Right lobe of liver (tissue), 4 donors: Measurements from ENCODE around the gene UBE2G2.

Source experiments
- POLR2A ChIP-seq: fragments of 450-650 bp; IDR thresholded peaks from one replicate; pipeline ENCODE4 v1.6.1; 2017; ENCODE audit warnings: antibody characterized with exemption, mild to moderate bottlenecking
- TF ChIP-seq, protein P1 (sequence below), 4 donors: fragments of 200-600 bp in 3 of 4; fragments of 450-650 bp in 1 of 4; IDR thresholded peaks; one replicate each; pipeline versions ENCODE4 v1.5.1 to v1.8.0; 2016 to 2022; ENCODE audit warnings: antibody characterized with exemption in 4 of 4, mild to moderate bottlenecking in 2 of 4
- donor health status: DM: no; HTN: no; CAD: no.
- donor health status: DM: no; HTN: no; CAD: no.
- donor health status: DM: no; HTN: yes; CAD: no.

DNA sequence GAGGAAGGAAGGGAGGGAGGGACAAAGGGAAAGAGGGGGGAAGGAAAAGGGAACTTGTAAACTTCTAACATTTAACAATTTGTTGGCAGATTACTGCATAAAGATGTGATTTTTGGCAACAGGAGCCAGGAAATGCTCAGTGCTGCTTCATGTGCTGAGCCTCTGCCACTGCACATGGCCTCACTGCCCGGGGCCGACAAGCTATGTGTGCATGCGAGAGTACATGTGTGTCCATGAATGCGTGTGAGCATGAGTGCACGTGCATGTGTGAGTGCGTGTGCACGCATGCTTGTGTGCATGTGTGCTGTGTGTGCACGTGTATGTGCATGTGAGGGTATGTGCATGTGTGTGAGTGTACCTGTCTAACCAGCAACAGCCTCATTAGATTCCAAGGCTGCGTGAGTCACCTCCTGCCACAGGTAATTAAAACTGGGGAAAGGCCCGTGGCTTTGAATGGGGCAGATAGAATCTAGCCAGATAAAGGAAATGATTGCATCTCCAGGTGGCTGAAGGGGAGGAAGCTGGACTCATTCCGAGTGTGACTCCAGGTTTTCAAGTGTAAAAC lies 48.9 kb downstream of the UBE2G2 start:
- TF ChIP-seq, protein P1, sequence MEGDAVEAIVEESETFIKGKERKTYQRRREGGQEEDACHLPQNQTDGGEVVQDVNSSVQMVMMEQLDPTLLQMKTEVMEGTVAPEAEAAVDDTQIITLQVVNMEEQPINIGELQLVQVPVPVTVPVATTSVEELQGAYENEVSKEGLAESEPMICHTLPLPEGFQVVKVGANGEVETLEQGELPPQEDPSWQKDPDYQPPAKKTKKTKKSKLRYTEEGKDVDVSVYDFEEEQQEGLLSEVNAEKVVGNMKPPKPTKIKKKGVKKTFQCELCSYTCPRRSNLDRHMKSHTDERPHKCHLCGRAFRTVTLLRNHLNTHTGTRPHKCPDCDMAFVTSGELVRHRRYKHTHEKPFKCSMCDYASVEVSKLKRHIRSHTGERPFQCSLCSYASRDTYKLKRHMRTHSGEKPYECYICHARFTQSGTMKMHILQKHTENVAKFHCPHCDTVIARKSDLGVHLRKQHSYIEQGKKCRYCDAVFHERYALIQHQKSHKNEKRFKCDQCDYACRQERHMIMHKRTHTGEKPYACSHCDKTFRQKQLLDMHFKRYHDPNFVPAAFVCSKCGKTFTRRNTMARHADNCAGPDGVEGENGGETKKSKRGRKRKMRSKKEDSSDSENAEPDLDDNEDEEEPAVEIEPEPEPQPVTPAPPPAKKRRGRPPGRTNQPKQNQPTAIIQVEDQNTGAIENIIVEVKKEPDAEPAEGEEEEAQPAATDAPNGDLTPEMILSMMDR (IDR thresholded peaks at IDR 0.05) = no peak
- TF ChIP-seq POLR2A = no peak
